ENCODE measurements around the gene AGAP1. TPM values are rescaled to one million over a fixed set of nuclear protein-coding genes. Genes with fewer than 3 reads are reported as not detected.

AGAP1 gene
- total RNA-seq, 3 donors from 2014 or later (not counting 1 experiment from before 2014, with no cell fraction given), result 42.0 to 56.4 (median 45.7) TPM

GRCh38 chr2:235500110-235500760 lies 6.4 kb downstream of the AGAP1 start:
- intact Hi-C loops (cut with micrococcal nuclease), result no loop called here
- Histone ChIP-seq H3K36me3 (ENCODE audit: control insufficient read depth, insufficient read depth, low read length) (no peaks in the 10 kb centered on the region), H3K27me3 (ENCODE audit: control insufficient read depth, insufficient read depth, low read length) (peaks cover 11% of the 10 kb centered on the region), H3K9me3 (ENCODE audit: control insufficient read depth, insufficient read depth, low read length) (no peaks in the 10 kb centered on the region), H3K4me1 (ENCODE audit: control insufficient read depth, insufficient read depth, low read length) (no peaks in the 10 kb centered on the region), H3K4me3 (ENCODE audit: low read length) (no peak overlapping the region), H3K27ac (ENCODE audit: low read length) (no peak overlapping the region)
- H3K4me3 Mint-ChIP-seq, result no peak overlapping the region
- no peak for DNase-seq
- peaks cover 4 to 11% of the 10 kb centered on the region in 2 donors for H3K4me1 Mint-ChIP-seq
- TF ChIP-seq CTCF (IDR thresholded peaks at IDR 0.05), result no peak
- H3K9me3 Mint-ChIP-seq, result no peaks in the 10 kb centered on the region
- no peaks in the 10 kb centered on the region for H3K36me3 Mint-ChIP-seq
- ATAC-seq, result no peak
- 84% methylated on average over 13 of the region's 13 CpGs for WGBS (ENCODE audit: insufficient coverage)
- H3K27me3 Mint-ChIP-seq (ENCODE audit: low read depth in 2 of 2), result peaks cover 51 to 70% of the 10 kb centered on the region in 2 donors
- H3K27ac Mint-ChIP-seq, result no peak overlapping the region

- WGBS (ENCODE audit: insufficient coverage), result 48% methylated on average over 17 of the region's 18 CpGs
- no peak for TF ChIP-seq CTCF (IDR thresholded peaks at IDR 0.05)
- peaks cover 4 to 14% of the 10 kb centered on the region in 2 donors for H3K4me1 Mint-ChIP-seq
- H3K27ac Mint-ChIP-seq, result no peak overlapping the region
- H3K36me3 Mint-ChIP-seq, result no peaks in the 10 kb centered on the region
- H3K4me3 Mint-ChIP-seq, result no peak overlapping the region
- intact Hi-C loops (cut with micrococcal nuclease), result no loop called here
- H3K27me3 Mint-ChIP-seq (ENCODE audit: low read depth in 2 of 2), result peaks cover 47 to 66% of the 10 kb centered on the region in 2 donors
- no peaks in the 10 kb centered on the region for H3K9me3 ChIP-seq (ENCODE audit: control insufficient read depth, insufficient read depth, low read length)
- DNase-seq (no peak), ATAC-seq (no peak)
- H3K27me3 ChIP-seq (ENCODE audit: control insufficient read depth, insufficient read depth, low read length), result peaks cover 6% of the 10 kb centered on the region
- no peak overlapping the region for H3K27ac ChIP-seq (ENCODE audit: low read length)
- H3K4me1 ChIP-seq (ENCODE audit: control insufficient read depth, insufficient read depth, low read length), result no peaks in the 10 kb centered on the region
- H3K4me3 ChIP-seq (ENCODE audit: low read length), result no peak overlapping the region
- no peaks in the 10 kb centered on the region for H3K36me3 ChIP-seq (ENCODE audit: control insufficient read depth, insufficient read depth, low read length)
- H3K9me3 Mint-ChIP-seq, result no peaks in the 10 kb centered on the region
These were observed 7.2 kb downstream of the AGAP1 start for GRCh38 chr2:235500761-235501672.

GRCh38 chr2:235501673-235502031 lies 7.8 kb downstream of the AGAP1 start:
- peaks cover 42 to 59% of the 10 kb centered on the region in 2 donors for H3K27me3 Mint-ChIP-seq (ENCODE audit: low read depth in 2 of 2)
- Histone ChIP-seq H3K27me3 (ENCODE audit: control insufficient read depth, insufficient read depth, low read length) (peaks cover 6% of the 10 kb centered on the region), H3K4me1 (ENCODE audit: control insufficient read depth, insufficient read depth, low read length) (no peaks in the 10 kb centered on the region), H3K36me3 (ENCODE audit: control insufficient read depth, insufficient read depth, low read length) (no peaks in the 10 kb centered on the region), H3K27ac (ENCODE audit: low read length) (no peak overlapping the region), H3K4me3 (ENCODE audit: low read length) (no peak overlapping the region), H3K9me3 (ENCODE audit: control insufficient read depth, insufficient read depth, low read length) (no peaks in the 10 kb centered on the region)
- H3K9me3 Mint-ChIP-seq, result no peaks in the 10 kb centered on the region
- H3K36me3 Mint-ChIP-seq, result no peaks in the 10 kb centered on the region
- intact Hi-C loops (cut with micrococcal nuclease), result no loop called here
- no peak overlapping the region for H3K27ac Mint-ChIP-seq
- no peak for TF ChIP-seq CTCF (IDR thresholded peaks at IDR 0.05)
- peaks cover 4 to 14% of the 10 kb centered on the region in 2 donors for H3K4me1 Mint-ChIP-seq
- no peak for ATAC-seq
- 4% methylated on average over 6 of the region's 7 CpGs for WGBS (ENCODE audit: insufficient coverage)
- H3K4me3 Mint-ChIP-seq, result no peak overlapping the region
- no peak for DNase-seq

Measured in natural killer cell (primary cell).